Measurements from ENCODE around the gene FARP1.

GRCh38 chr13:98419786-98420553 lies 277.1 kb downstream of the FARP1 start:
- TF ChIP-seq EZH2phosphoT487 (IDR thresholded peaks at IDR 0.05; ENCODE audit: borderline replicate concordance, low read depth, low read length) (no peak), CTCF (conservative IDR thresholded peaks at IDR 0.05; ENCODE audit: low read length) (no peak)
